ENCODE measurements around the gene SYT12.
A peak's percentile ranks its signal among the peaks of the same experiment; 100 is the strongest.

The SYT12 gene

DNA sequence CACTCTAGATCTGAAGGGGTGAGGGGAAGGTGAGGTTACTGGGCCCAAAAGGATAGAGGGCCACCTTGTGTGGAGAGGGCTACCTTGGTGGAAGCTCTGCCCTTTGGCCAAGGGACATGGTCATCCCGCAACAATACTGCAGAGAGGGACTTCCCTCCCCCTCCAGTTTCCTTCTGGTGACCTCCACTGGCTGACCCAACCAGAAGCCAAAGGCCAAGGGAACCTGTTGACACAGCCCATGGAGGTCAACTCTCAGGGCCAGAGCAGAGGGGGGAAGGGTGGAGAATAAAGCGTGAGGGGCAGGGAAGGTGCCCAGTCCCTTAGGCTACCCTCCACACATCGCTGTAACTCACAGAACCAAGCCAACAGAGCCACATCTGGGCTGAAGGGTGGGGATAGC, 18.7 kb downstream of the SYT12 start:
- Histone ChIP-seq H2AFZ (ENCODE audit: low read depth, low read length) (no peak overlapping the region), H3K9me3 (ENCODE audit: insufficient read depth, low read length, severe bottlenecking) (no peaks in the 10 kb centered on the region), H3K4me1 (ENCODE audit: insufficient read depth, low read length) (no peaks in the 10 kb centered on the region), H3K79me2 (ENCODE audit: insufficient read depth, low read length) (no peaks in the 10 kb centered on the region), H3K4me3 (ENCODE audit: low read depth in 1 of 2, low read length in 2 of 2) (no peak overlapping the region), H3K4me2 (ENCODE audit: insufficient read depth, low read length) (no peak overlapping the region), H3K36me3 (ENCODE audit: insufficient read depth, low read length) (no peaks in the 10 kb centered on the region), H3K9ac (ENCODE audit: low read depth, low read length) (no peak overlapping the region), H3K27me3 (ENCODE audit: insufficient read depth, low read length, poor library complexity) (peaks cover 11% of the 10 kb centered on the region), H3K27ac (ENCODE audit: low read length) (no peak overlapping the region), H4K20me1 (ENCODE audit: insufficient read depth, low read length) (peaks cover 12% of the 10 kb centered on the region)
- no peak for TF ChIP-seq EZH2 (IDR thresholded peaks at IDR 0.05; ENCODE audit: borderline replicate concordance, low read depth, low read length, severe bottlenecking)
- TF ChIP-seq, protein P1, sequence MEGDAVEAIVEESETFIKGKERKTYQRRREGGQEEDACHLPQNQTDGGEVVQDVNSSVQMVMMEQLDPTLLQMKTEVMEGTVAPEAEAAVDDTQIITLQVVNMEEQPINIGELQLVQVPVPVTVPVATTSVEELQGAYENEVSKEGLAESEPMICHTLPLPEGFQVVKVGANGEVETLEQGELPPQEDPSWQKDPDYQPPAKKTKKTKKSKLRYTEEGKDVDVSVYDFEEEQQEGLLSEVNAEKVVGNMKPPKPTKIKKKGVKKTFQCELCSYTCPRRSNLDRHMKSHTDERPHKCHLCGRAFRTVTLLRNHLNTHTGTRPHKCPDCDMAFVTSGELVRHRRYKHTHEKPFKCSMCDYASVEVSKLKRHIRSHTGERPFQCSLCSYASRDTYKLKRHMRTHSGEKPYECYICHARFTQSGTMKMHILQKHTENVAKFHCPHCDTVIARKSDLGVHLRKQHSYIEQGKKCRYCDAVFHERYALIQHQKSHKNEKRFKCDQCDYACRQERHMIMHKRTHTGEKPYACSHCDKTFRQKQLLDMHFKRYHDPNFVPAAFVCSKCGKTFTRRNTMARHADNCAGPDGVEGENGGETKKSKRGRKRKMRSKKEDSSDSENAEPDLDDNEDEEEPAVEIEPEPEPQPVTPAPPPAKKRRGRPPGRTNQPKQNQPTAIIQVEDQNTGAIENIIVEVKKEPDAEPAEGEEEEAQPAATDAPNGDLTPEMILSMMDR (IDR thresholded peaks at IDR 0.05; ENCODE audit: borderline replicate concordance, extremely low read depth, low read length, poor library complexity, severe bottlenecking) = no peak
- ATAC-seq (ENCODE audit: insufficient read depth, low read depth) (no peak), DNase-seq (no peak)

GRCh38 chr11:67043572-67044349, 20.8 kb downstream of the SYT12 start:
- Histone ChIP-seq H3K4me3 (ENCODE audit: low read depth in 1 of 2, low read length in 2 of 2) (no peak overlapping the region), H2AFZ (ENCODE audit: low read depth, low read length) (no peak overlapping the region), H3K4me2 (ENCODE audit: insufficient read depth, low read length) (no peak overlapping the region), H3K9me3 (ENCODE audit: insufficient read depth, low read length, severe bottlenecking) (no peaks in the 10 kb centered on the region), H3K36me3 (ENCODE audit: insufficient read depth, low read length) (no peaks in the 10 kb centered on the region), H3K79me2 (ENCODE audit: insufficient read depth, low read length) (no peaks in the 10 kb centered on the region), H3K4me1 (ENCODE audit: insufficient read depth, low read length) (no peaks in the 10 kb centered on the region), H3K9ac (ENCODE audit: low read depth, low read length) (no peak overlapping the region), H3K27me3 (ENCODE audit: insufficient read depth, low read length, poor library complexity) (peaks cover 11% of the 10 kb centered on the region), H3K27ac (ENCODE audit: low read length) (no peak overlapping the region), H4K20me1 (ENCODE audit: insufficient read depth, low read length) (peaks cover 12% of the 10 kb centered on the region)
- DNase-seq = no peak
- ATAC-seq (ENCODE audit: insufficient read depth, low read depth) = no peak
- TF ChIP-seq, protein P1 (IDR thresholded peaks at IDR 0.05; ENCODE audit: borderline replicate concordance, extremely low read depth, low read length, poor library complexity, severe bottlenecking) = no peak
- no peak for TF ChIP-seq EZH2 (IDR thresholded peaks at IDR 0.05; ENCODE audit: borderline replicate concordance, low read depth, low read length, severe bottlenecking)

- DNase-seq (no peak), ATAC-seq (ENCODE audit: insufficient read depth, low read depth) (0 out of 3 replicates have a peak, but pooled peaks have one; percentile 35)
- Histone ChIP-seq H2AFZ (ENCODE audit: low read depth, low read length) (no peak overlapping the region), H3K36me3 (ENCODE audit: insufficient read depth, low read length) (no peaks in the 10 kb centered on the region), H3K9me3 (ENCODE audit: insufficient read depth, low read length, severe bottlenecking) (no peaks in the 10 kb centered on the region), H3K4me2 (ENCODE audit: insufficient read depth, low read length) (no peak overlapping the region), H4K20me1 (ENCODE audit: insufficient read depth, low read length) (peaks cover 12% of the 10 kb centered on the region), H3K79me2 (ENCODE audit: insufficient read depth, low read length) (no peaks in the 10 kb centered on the region), H3K9ac (ENCODE audit: low read depth, low read length) (no peak overlapping the region), H3K27me3 (ENCODE audit: insufficient read depth, low read length, poor library complexity) (peaks cover 11% of the 10 kb centered on the region), H3K4me3 (ENCODE audit: low read depth in 1 of 2, low read length in 2 of 2) (no peak overlapping the region), H3K4me1 (ENCODE audit: insufficient read depth, low read length) (no peaks in the 10 kb centered on the region), H3K27ac (ENCODE audit: low read length) (no peak overlapping the region)
- TF ChIP-seq, protein P1 (IDR thresholded peaks at IDR 0.05; ENCODE audit: borderline replicate concordance, extremely low read depth, low read length, poor library complexity, severe bottlenecking) = no peak
- no peak for TF ChIP-seq EZH2 (IDR thresholded peaks at IDR 0.05; ENCODE audit: borderline replicate concordance, low read depth, low read length, severe bottlenecking)
These were observed 21.6 kb downstream of the SYT12 start for GRCh38 chr11:67044496-67044895.
